Keratinocyte (primary cell): Measurements from ENCODE around the gene TRPV4. TPM values are rescaled to one million over a fixed set of nuclear protein-coding genes. Genes with fewer than 3 reads are reported as not detected.

Experiments used
- DNase-seq: peaks from one replicate; pipeline ENCODE4 v3.0.0-alpha.2; 2011; ENCODE audit warnings: low read depth, missing footprints, low spot score
- FAIRE-seq: peaks from 2 replicates; lab custom pipeline; 2011; peaks lifted over from hg19 to GRCh38; lab: Jason Lieb, UNC
- H2AFZ ChIP-seq: 2 replicates; pipeline ENCODE4 v1.6.0; 2012; ENCODE audit warnings: low read length, control low read depth, inconsistent platforms; ENCODE audit not compliant: control insufficient read depth
- H3K27ac ChIP-seq: 2 replicates; pipeline ENCODE4 v1.5.1; 2011; ENCODE audit warnings: low read length; ENCODE audit not compliant: control insufficient read depth, insufficient read depth
- H3K27me3 ChIP-seq: 3 replicates; pipeline ENCODE4 v1.6.0; 2011; ENCODE audit warnings: low read length; ENCODE audit not compliant: control insufficient read depth, insufficient read depth; ENCODE audit errors: extremely low read depth
- H3K36me3 ChIP-seq, 2 experiments: 2 replicates in 1 of 2; 3 replicates in 1 of 2; pipeline ENCODE4 v1.5.1; 2011; ENCODE audit warnings: low read length in 2 of 2, mild to moderate bottlenecking in 1 of 2; ENCODE audit not compliant: control insufficient read depth in 2 of 2, insufficient read depth in 2 of 2; ENCODE audit errors: extremely low read depth in 1 of 2
- H3K4me1 ChIP-seq: 3 replicates; pipeline ENCODE4 v1.5.1; 2011; ENCODE audit warnings: low read length; ENCODE audit not compliant: control insufficient read depth, insufficient read depth; ENCODE audit errors: extremely low read depth
- H3K4me2 ChIP-seq: 3 replicates; pipeline ENCODE4 v1.6.0; 2011; ENCODE audit warnings: low read depth, low read length; ENCODE audit not compliant: control insufficient read depth, insufficient read depth; ENCODE audit errors: extremely low read depth
- H3K4me3 ChIP-seq, 3 experiments: fragments of 200-600 bp in 1 of 3; sonication (generic) in 1 of 3; 2 replicates in 2 of 3; 3 replicates in 1 of 3; pipeline ENCODE4 v1.5.1; 2011 to 2016; ENCODE audit warnings: low read length in 3 of 3, mild to moderate bottlenecking in 3 of 3, control low read depth in 2 of 3, inconsistent platforms in 1 of 3, low read depth in 1 of 3, mixed read lengths in 1 of 3, mixed run types in 1 of 3, moderate library complexity in 1 of 3; ENCODE audit not compliant: control insufficient read depth in 2 of 3, insufficient read depth in 2 of 3; ENCODE audit errors: extremely low read depth in 1 of 3
- H3K79me2 ChIP-seq: 2 replicates; pipeline ENCODE4 v1.6.0; 2012; ENCODE audit warnings: low read length; ENCODE audit not compliant: control insufficient read depth, insufficient read depth
- H3K9ac ChIP-seq: 3 replicates; pipeline ENCODE4 v1.6.0; 2011; ENCODE audit warnings: low read length; ENCODE audit not compliant: control insufficient read depth, insufficient read depth; ENCODE audit errors: extremely low read depth
- H3K9me1 ChIP-seq: 3 replicates; pipeline ENCODE4 v1.6.0; 2011; ENCODE audit warnings: low read length; ENCODE audit not compliant: control insufficient read depth, insufficient read depth; ENCODE audit errors: extremely low read depth
- H3K9me3 ChIP-seq: 2 replicates; pipeline ENCODE4 v1.5.1; 2012; ENCODE audit warnings: low read depth, low read length; ENCODE audit not compliant: control insufficient read depth
- H4K20me1 ChIP-seq: 3 replicates; pipeline ENCODE4 v1.6.0; 2011; ENCODE audit warnings: low read length; ENCODE audit not compliant: control insufficient read depth, insufficient read depth; ENCODE audit errors: extremely low read depth
- CTCF ChIP-seq, 3 experiments: IDR thresholded peaks in 1 of 3; conservative IDR thresholded peaks in 1 of 3; optimal IDR thresholded peaks in 1 of 3; 2 replicates in 2 of 3; 3 replicates in 1 of 3; pipeline versions ENCODE3 to v1.5.1; 2011; ENCODE audit warnings: low read length in 3 of 3, mild to moderate bottlenecking in 3 of 3, moderate library complexity in 2 of 3, control low read depth in 1 of 3, inconsistent platforms in 1 of 3; ENCODE audit not compliant: insufficient read depth in 2 of 3; ENCODE audit errors: extremely low read depth in 1 of 3
- EZH2 ChIP-seq: IDR thresholded peaks from one replicate; pipeline ENCODE4 v1.6.1; 2012; ENCODE audit warnings: inconsistent platforms, mild to moderate bottlenecking, low read length, moderate library complexity
- dilution Hi-C: fragments of 300-500 bp; cut with MboI; formaldehyde crosslinking; loops from one replicate; pipeline ENCODE4 v1.7.0; 2020; ENCODE audit warnings: low sequenced_read_pairs; ENCODE audit not compliant: extremely low pct_ligation_motif_present
- polyA plus RNA-seq, 5 experiments: library from polyadenylated mRNA; depleted of rRNA in 3 of 5; stranded (reverse) in 3 of 5; stranded (forward) in 1 of 5; unstranded in 1 of 5; fragments of >200 nt; gene quantifications; 1 replicate in 1 of 5; 2 replicates in 3 of 5; 3 replicates in 1 of 5; pipeline versions ENCODE4 v1.2.1 to v1.2.3, GENCODE V29; 2011 to 2012; ENCODE audit warnings: missing spikeins in 2 of 5, low read depth in 1 of 5, low replicate concordance in 1 of 5

TRPV4 gene
- polyA plus RNA-seq, 1 donor (not counting 4 experiments of a cell fraction or from before 2014, with no cell fraction given) = 0.46 TPM

- Histone ChIP-seq H4K20me1 (no peaks in the 10 kb centered on the region), H3K9me1 (no peaks in the 10 kb centered on the region), H3K4me3 (no peak overlapping the region), H3K79me2 (no peaks in the 10 kb centered on the region), H3K4me2 (no peak overlapping the region), H2AFZ (no peak overlapping the region), H3K9ac (no peak overlapping the region), H3K9me3 (no peaks in the 10 kb centered on the region), H3K27me3 (no peaks in the 10 kb centered on the region), H3K27ac (no peak overlapping the region), H3K36me3 (no peaks in the 10 kb centered on the region), H3K4me1 (no peaks in the 10 kb centered on the region)
- FAIRE-seq (no peak), DNase-seq (no peak)
- TF ChIP-seq EZH2 (no peak), CTCF (optimal IDR thresholded peaks at IDR 0.05 in 1 of 3, IDR thresholded peaks at IDR 0.05 in 1 of 3, conservative IDR thresholded peaks at IDR 0.05 in 1 of 3; ENCODE audit: extremely low read depth in 1 of 3, insufficient read depth in 2 of 3, low read length in 3 of 3) (no peak)
- dilution Hi-C loops = loop anchor here (25.0 kb wide), 2 partner anchors 149 to 249 kb away; no protein-coding TSS in a partner anchor
These were observed 47.3 kb downstream of the TRPV4 start for GRCh38 chr12:109785854-109786253.

DNA sequence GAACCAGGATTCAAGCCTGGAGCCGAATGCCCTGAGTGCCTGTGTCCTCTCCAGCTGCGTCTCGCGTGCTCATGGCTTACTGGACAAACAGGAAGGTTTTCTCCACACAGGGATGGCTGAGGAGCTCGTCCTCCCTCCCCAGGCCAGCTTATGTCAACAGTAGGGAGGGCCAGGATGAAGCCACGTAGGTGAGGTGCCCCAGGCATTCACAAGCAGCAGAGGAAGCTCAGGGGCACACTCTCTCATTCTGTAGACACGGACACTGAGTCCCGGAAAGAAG, 49.3 kb downstream of the TRPV4 start:
- TF ChIP-seq CTCF (optimal IDR thresholded peaks at IDR 0.05 in 1 of 3, IDR thresholded peaks at IDR 0.05 in 1 of 3, conservative IDR thresholded peaks at IDR 0.05 in 1 of 3; ENCODE audit: extremely low read depth in 1 of 3, insufficient read depth in 2 of 3, low read length in 3 of 3) (no peak), EZH2 (no peak)
- no peak for DNase-seq
- Histone ChIP-seq H3K27ac (no peak overlapping the region), H3K27me3 (no peaks in the 10 kb centered on the region), H3K36me3 (no peaks in the 10 kb centered on the region), H3K9me3 (no peaks in the 10 kb centered on the region), H3K4me3 (no peak overlapping the region), H3K9ac (no peak overlapping the region), H2AFZ (no peak overlapping the region), H3K4me1 (no peaks in the 10 kb centered on the region), H3K4me2 (no peak overlapping the region), H3K79me2 (no peaks in the 10 kb centered on the region), H4K20me1 (no peaks in the 10 kb centered on the region), H3K9me1 (no peaks in the 10 kb centered on the region)
- FAIRE-seq = no peak
- dilution Hi-C loops = loop anchor here (25.0 kb wide), 2 partner anchors 147 to 247 kb away; no protein-coding TSS in a partner anchor
